ENCODE data around the gene XPNPEP2.

GRCh38 chrX:129769467-129770154, 30.8 kb downstream of the XPNPEP2 start:
- TF ChIP-seq POLR2A (IDR thresholded peaks at IDR 0.05) (no peak), CTCF (IDR thresholded peaks at IDR 0.05) (no peak)

Measured in breast epithelium (tissue), 3 donors.